H1 (cell line): ENCODE data around the gene LYPD3.

Source experiments
- EZH2 ChIP-seq: fragments of 200-600 bp; sonication (generic); IDR thresholded peaks from 2 replicates; pipeline ENCODE4 v1.7.1; 2012; ENCODE audit warnings: low read depth, mild to moderate bottlenecking, moderate library complexity, low read length, inconsistent platforms; ENCODE audit not compliant: severe bottlenecking
- JUN ChIP-seq: IDR thresholded peaks from 2 replicates; pipeline ENCODE4 v1.6.1; 2011; ENCODE audit warnings: low read depth, mild to moderate bottlenecking, improper control_type of control experiment, low read length
- POLR2A ChIP-seq, 2 experiments: IDR thresholded peaks; 1 replicate in 1 of 2; 2 replicates in 1 of 2; pipeline ENCODE4 v1.6.1; 2011; ENCODE audit warnings: low read depth in 2 of 2, low read length in 2 of 2, mild to moderate bottlenecking in 2 of 2; ENCODE audit errors: control extremely low read depth in 1 of 2
- POLR2AphosphoS5 ChIP-seq: IDR thresholded peaks from 2 replicates; pipeline ENCODE4 v1.6.1; 2011; ENCODE audit warnings: low read depth, low read length
- RAD21 ChIP-seq, 2 experiments: IDR thresholded peaks in 1 of 2; conservative IDR thresholded peaks in 1 of 2; 2 replicates each; pipeline ENCODE4 v1.6.1; 2011; ENCODE audit warnings: low read depth in 2 of 2, low read length in 2 of 2, improper control_type of control experiment in 1 of 2, inconsistent platforms in 1 of 2, mild to moderate bottlenecking in 1 of 2, moderate library complexity in 1 of 2
- SRF ChIP-seq: IDR thresholded peaks from 2 replicates; pipeline ENCODE4 v1.6.1; 2011; ENCODE audit warnings: mild to moderate bottlenecking, low read depth, low read length, moderate library complexity
- TF ChIP-seq, protein P1 (sequence below), 3 experiments: IDR thresholded peaks; 1 replicate in 2 of 3; 2 replicates in 1 of 3; pipeline versions ENCODE4 v1.5.1 to v1.6.1; 2011; ENCODE audit warnings: low read length in 3 of 3, mild to moderate bottlenecking in 3 of 3, inconsistent platforms in 2 of 3, low read depth in 1 of 3, moderate library complexity in 1 of 3; ENCODE audit not compliant: insufficient read depth in 1 of 3; ENCODE audit errors: control extremely low read depth in 1 of 3
- TF ChIP-seq, protein P2 (sequence below): IDR thresholded peaks from 2 replicates; pipeline ENCODE4 v1.6.1; 2012; ENCODE audit warnings: inconsistent platforms

DNA sequence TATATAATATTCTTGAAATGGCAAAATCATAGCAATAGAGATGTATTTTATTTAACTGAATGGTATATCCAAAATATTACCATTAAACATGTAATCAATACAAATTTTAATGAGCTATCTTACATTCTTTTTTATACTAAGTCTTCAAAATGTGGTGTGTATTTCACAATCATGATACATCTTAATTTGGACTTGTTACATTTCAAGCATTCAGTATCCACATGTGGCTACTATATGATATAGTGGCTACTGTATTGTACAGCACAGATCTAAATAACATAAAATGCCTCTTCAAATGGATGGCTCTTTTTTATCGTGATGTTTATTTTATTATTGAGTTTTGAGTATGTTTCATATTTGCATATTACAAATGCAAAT lies 42.7 kb downstream of the LYPD3 start:
- no peak for TF ChIP-seq POLR2A (IDR thresholded peaks at IDR 0.05; ENCODE audit: control extremely low read depth in 1 of 2, low read depth in 2 of 2, low read length in 2 of 2)
- no peak for TF ChIP-seq RAD21 (IDR thresholded peaks at IDR 0.05 in 1 of 2, conservative IDR thresholded peaks at IDR 0.05 in 1 of 2; ENCODE audit: low read depth in 2 of 2, low read length in 2 of 2)
- TF ChIP-seq, protein P1, sequence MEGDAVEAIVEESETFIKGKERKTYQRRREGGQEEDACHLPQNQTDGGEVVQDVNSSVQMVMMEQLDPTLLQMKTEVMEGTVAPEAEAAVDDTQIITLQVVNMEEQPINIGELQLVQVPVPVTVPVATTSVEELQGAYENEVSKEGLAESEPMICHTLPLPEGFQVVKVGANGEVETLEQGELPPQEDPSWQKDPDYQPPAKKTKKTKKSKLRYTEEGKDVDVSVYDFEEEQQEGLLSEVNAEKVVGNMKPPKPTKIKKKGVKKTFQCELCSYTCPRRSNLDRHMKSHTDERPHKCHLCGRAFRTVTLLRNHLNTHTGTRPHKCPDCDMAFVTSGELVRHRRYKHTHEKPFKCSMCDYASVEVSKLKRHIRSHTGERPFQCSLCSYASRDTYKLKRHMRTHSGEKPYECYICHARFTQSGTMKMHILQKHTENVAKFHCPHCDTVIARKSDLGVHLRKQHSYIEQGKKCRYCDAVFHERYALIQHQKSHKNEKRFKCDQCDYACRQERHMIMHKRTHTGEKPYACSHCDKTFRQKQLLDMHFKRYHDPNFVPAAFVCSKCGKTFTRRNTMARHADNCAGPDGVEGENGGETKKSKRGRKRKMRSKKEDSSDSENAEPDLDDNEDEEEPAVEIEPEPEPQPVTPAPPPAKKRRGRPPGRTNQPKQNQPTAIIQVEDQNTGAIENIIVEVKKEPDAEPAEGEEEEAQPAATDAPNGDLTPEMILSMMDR (IDR thresholded peaks at IDR 0.05; ENCODE audit: control extremely low read depth in 1 of 3, insufficient read depth in 1 of 3, low read depth in 1 of 3, low read length in 3 of 3), result no peak
- TF ChIP-seq JUN, result no peak
- no peak for TF ChIP-seq POLR2AphosphoS5
- TF ChIP-seq SRF, result no peak
- TF ChIP-seq, protein P2, sequence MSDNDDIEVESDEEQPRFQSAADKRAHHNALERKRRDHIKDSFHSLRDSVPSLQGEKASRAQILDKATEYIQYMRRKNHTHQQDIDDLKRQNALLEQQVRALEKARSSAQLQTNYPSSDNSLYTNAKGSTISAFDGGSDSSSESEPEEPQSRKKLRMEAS, result no peak
- no peak for TF ChIP-seq EZH2
